HFFc6 (cell line): ENCODE measurements around the gene RNU4-1. TPM values are rescaled to one million over a fixed set of nuclear protein-coding genes. Genes with fewer than 3 reads are reported as not detected.
"Not testable (repeated sequence)": the region's sequence is repeated elsewhere in the genome, so short reads cannot be mapped to it uniquely, and the experiment has no call there.

Experiments used
- DNase-seq: peaks from one replicate; pipeline ENCODE4 v3.0.0-alpha.2; 2018
- H3K27ac Mint-ChIP-seq: 2 replicates; pipeline ENCODE4 v1.8.0; 2020; ENCODE audit warnings: mild to moderate bottlenecking, mixed read lengths
- H3K27me3 Mint-ChIP-seq: 2 replicates; pipeline ENCODE4 v1.8.0; 2021; ENCODE audit warnings: mild to moderate bottlenecking, moderate library complexity, mixed read lengths; ENCODE audit not compliant: insufficient read depth
- H3K36me3 Mint-ChIP-seq: 2 replicates; pipeline ENCODE4 v1.8.0; 2021; ENCODE audit warnings: low read depth, mixed read lengths
- H3K4me1 Mint-ChIP-seq: 2 replicates; pipeline ENCODE4 v1.8.0; 2020; ENCODE audit warnings: low read depth, mixed read lengths
- H3K4me3 Mint-ChIP-seq: 2 replicates; pipeline ENCODE4 v1.8.0; 2020; ENCODE audit warnings: mild to moderate bottlenecking, moderate library complexity, mixed read lengths
- H3K9me3 Mint-ChIP-seq: 2 replicates; pipeline ENCODE4 v1.8.0; 2020; ENCODE audit warnings: mild to moderate bottlenecking, mixed read lengths
- CTCF ChIP-seq: fragments of 200-600 bp; sonication (generic); IDR thresholded peaks from 2 replicates; pipeline ENCODE4 v1.5.0; 2021; ENCODE audit warnings: antibody characterized with exemption, mild to moderate bottlenecking
- total RNA-seq, 6 experiments: library from RNA; stranded (reverse); fragmentation: NEBNext Ultra II Directional; extraction: Animal tissue kit (Norgen Biotek cat#: 25700); gene quantifications; 2 replicates in 1 of 6; 3 replicates in 5 of 6; pipeline ENCODE4 v1.2.3, GENCODE V29; 2021

Gene RNU4-1
- total RNA-seq, 6 experiments from 2014 or later: 766 to 1,512 (median 1,200) TPM

GRCh38 chr12:120259418-120260202 lies 33.4 kb downstream of the RNU4-1 start:
- H3K36me3 Mint-ChIP-seq: peaks cover 40% of the 10 kb centered on the region
- peak overlapping the region; percentile 77 for H3K27ac Mint-ChIP-seq
- no peaks in the 10 kb centered on the region for H3K9me3 Mint-ChIP-seq
- peak overlapping the region; percentile 25; the same call in 1 of the 2 replicates for H3K4me3 Mint-ChIP-seq
- no peaks in the 10 kb centered on the region for H3K27me3 Mint-ChIP-seq
- no peak for DNase-seq
- TF ChIP-seq CTCF: no peak
- H3K4me1 Mint-ChIP-seq: peaks cover 91% of the 10 kb centered on the region

GRCh38 chr12:120258323-120258896 lies 34.6 kb downstream of the RNU4-1 start:
- peak overlapping the region; percentile 95 for H3K27ac Mint-ChIP-seq
- no peak for TF ChIP-seq CTCF
- no peaks in the 10 kb centered on the region for H3K27me3 Mint-ChIP-seq
- peak overlapping the region; percentile 80 for H3K4me3 Mint-ChIP-seq
- no peaks in the 10 kb centered on the region for H3K9me3 Mint-ChIP-seq
- peaks cover 28% of the 10 kb centered on the region for H3K36me3 Mint-ChIP-seq
- H3K4me1 Mint-ChIP-seq: peaks cover 93% of the 10 kb centered on the region
- DNase-seq: no peak

- no peaks in the 10 kb centered on the region for H3K27me3 Mint-ChIP-seq
- peak overlapping the region; percentile 80 for H3K4me3 Mint-ChIP-seq
- DNase-seq: peak; percentile 84
- peaks cover 30% of the 10 kb centered on the region for H3K36me3 Mint-ChIP-seq
- peaks cover 93% of the 10 kb centered on the region for H3K4me1 Mint-ChIP-seq
- H3K9me3 Mint-ChIP-seq: no peaks in the 10 kb centered on the region
- TF ChIP-seq CTCF: peak; percentile 38; the same call in 1 of the 2 replicates
- H3K27ac Mint-ChIP-seq: peak overlapping the region; percentile 95
These were observed 35.8 kb downstream of the RNU4-1 start for GRCh38 chr12:120257041-120257821.

- Mint-ChIP-seq H3K27me3 (no peaks in the 10 kb centered on the region; the same call in 1 of the 2 replicates), H3K27ac (peak overlapping the region; percentile 65), H3K36me3 (peaks cover 42% of the 10 kb centered on the region), H3K9me3 (no peaks in the 10 kb centered on the region), H3K4me3 (no peak overlapping the region; the same call in 1 of the 2 replicates), H3K4me1 (peaks cover 89% of the 10 kb centered on the region)
- DNase-seq: no peak
- no peak; the same call in 1 of the 2 replicates for TF ChIP-seq CTCF
These were observed 38.2 kb downstream of the RNU4-1 start for GRCh38 chr12:120254809-120255208.

- not testable (repeated sequence) for H3K4me3 Mint-ChIP-seq, H3K27me3 Mint-ChIP-seq, DNase-seq, H3K9me3 Mint-ChIP-seq
- H3K36me3 Mint-ChIP-seq: peaks cover 54% of the 10 kb centered on the region
- 0 out of 2 replicates have a peak overlapping the region, but pooled peaks have one; percentile 60 for H3K27ac Mint-ChIP-seq
- peaks cover 91% of the 10 kb centered on the region for H3K4me1 Mint-ChIP-seq
These were observed 39.7 kb downstream of the RNU4-1 start for GRCh38 chr12:120253313-120253712.
